Right lobe of liver (tissue), 6 donors: Measurements from ENCODE around the gene HIP1. TPM values are rescaled to one million over a fixed set of nuclear protein-coding genes. Genes with fewer than 3 reads are reported as not detected.

Experiments
- ATAC-seq, 4 donors: fragments of 200-7000 bp; cut with Tn5 transposase; one replicate each; pipeline ENCODE4 v1.9.1; 2020; ENCODE audit warnings: mild to moderate bottlenecking in 4 of 4, moderate library complexity in 4 of 4
- DNase-seq, 3 donors: peaks; one replicate each; pipeline ENCODE4 v3.0.0-alpha.2; 2020
- H3K27ac ChIP-seq, 3 donors: fragments of 200-600 bp; one replicate each; pipeline ENCODE4 v1.8.0; 2022
- H3K27me3 ChIP-seq, 2 donors: fragments of 200-600 bp; one replicate each; pipeline ENCODE4 v1.8.0; 2022
- H3K36me3 ChIP-seq, 4 donors: fragments of 200-600 bp; sonication (generic) in 1 of 4; one replicate each; pipeline versions ENCODE4 v1.5.1 to v1.8.0; 2017 to 2022; ENCODE audit warnings: control low read depth in 1 of 4
- H3K4me1 ChIP-seq, 4 donors: fragments of 200-600 bp; sonication (generic) in 1 of 4; one replicate each; pipeline versions ENCODE4 v1.5.1 to v1.8.0; 2017 to 2022; ENCODE audit warnings: control low read depth in 1 of 4
- H3K4me3 ChIP-seq, 3 donors: fragments of 200-600 bp; one replicate each; pipeline ENCODE4 v1.8.0; 2022
- H3K9me3 ChIP-seq, 4 donors: fragments of 200-600 bp; sonication (generic) in 1 of 4; one replicate each; pipeline versions ENCODE4 v1.5.1 to v1.8.0; 2017 to 2022; ENCODE audit warnings: control low read depth in 1 of 4
- POLR2A ChIP-seq: fragments of 450-650 bp; IDR thresholded peaks from one replicate; pipeline ENCODE4 v1.6.1; 2017; ENCODE audit warnings: antibody characterized with exemption, mild to moderate bottlenecking
- WGBS: methylation state at CpG from one replicate; pipeline ENCODE4 v1.1.6; 2018; ENCODE audit warnings: low coverage, low lambda C conversion rate; ENCODE audit not compliant: insufficient coverage; ENCODE audit errors: missing lambda C conversion rate; 5-methylcytosine and 5-hydroxymethylcytosine counted together
- intact Hi-C, 2 donors: fragments of 100-400 bp; cut with DNase I; formaldehyde crosslinking; loops; one replicate each; pipeline versions ENCODE4 v1.11.2 to v1.14.1; 2022
- total RNA-seq, 6 experiments: library from RNA; depleted of rRNA in 2 of 6; stranded (reverse); fragments of >200 nt in 2 of 6; fragmentation: NEBNext Ultra II Directional in 3 of 6; extraction: Animal tissue kit (Norgen Biotek cat#: 25700) in 3 of 6; gene quantifications; one replicate each; pipeline versions ENCODE4 v1.1.0 to v1.2.4, GENCODE V29; 2016 to 2023
- TF ChIP-seq, protein P1 (sequence below), 4 donors: fragments of 200-600 bp in 3 of 4; fragments of 450-650 bp in 1 of 4; IDR thresholded peaks; one replicate each; pipeline versions ENCODE4 v1.5.1 to v1.8.0; 2016 to 2022; ENCODE audit warnings: antibody characterized with exemption in 4 of 4, mild to moderate bottlenecking in 2 of 4
- donor health status: DM: no; HTN: yes; CAD: no.
- donor health status: DM: no; HTN: no; CAD: no.
- donor health status: DM: no; HTN: no; CAD: no.
- donor health status: DM: no; HTN: yes; CAD: no.
- donor health status: DM: no; HTN: yes; CAD: no.

The HIP1 gene
- total RNA-seq, 6 experiments from 2014 or later: 17.6 to 23.0 (median 18.8) TPM

DNA sequence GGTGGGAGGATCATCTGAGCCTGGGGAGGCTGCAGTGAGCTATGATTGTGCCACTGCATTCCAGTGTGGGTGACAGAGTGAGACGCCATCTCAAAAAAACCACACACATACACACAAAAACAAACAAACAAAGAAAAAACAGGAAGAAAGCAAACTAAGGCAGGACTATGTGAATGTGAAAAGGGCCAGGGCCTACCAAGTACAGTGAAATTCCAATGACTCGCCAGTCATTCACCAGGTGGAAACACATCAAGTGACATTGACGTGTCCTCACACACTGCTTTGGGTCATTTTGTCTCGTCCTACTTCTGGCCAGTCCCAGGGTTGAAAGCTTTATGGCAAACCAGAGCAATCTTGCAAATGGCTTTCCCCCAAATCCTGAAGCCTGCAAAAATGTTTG is 79.9 kb downstream of the HIP1 start:
- H3K9me3 ChIP-seq: no peaks in the 10 kb centered on the region
- H3K4me3 ChIP-seq: no peak overlapping the region
- WGBS: 73% methylated on average over 3 of the region's 4 CpGs
- no peak for DNase-seq
- intact Hi-C loops: no loop called here
- H3K27me3 ChIP-seq: no peaks in the 10 kb centered on the region
- H3K36me3 ChIP-seq: no peaks in the 10 kb centered on the region
- no peak overlapping the region for H3K27ac ChIP-seq
- H3K4me1 ChIP-seq: no peaks in the 10 kb centered on the region
- TF ChIP-seq, protein P1, sequence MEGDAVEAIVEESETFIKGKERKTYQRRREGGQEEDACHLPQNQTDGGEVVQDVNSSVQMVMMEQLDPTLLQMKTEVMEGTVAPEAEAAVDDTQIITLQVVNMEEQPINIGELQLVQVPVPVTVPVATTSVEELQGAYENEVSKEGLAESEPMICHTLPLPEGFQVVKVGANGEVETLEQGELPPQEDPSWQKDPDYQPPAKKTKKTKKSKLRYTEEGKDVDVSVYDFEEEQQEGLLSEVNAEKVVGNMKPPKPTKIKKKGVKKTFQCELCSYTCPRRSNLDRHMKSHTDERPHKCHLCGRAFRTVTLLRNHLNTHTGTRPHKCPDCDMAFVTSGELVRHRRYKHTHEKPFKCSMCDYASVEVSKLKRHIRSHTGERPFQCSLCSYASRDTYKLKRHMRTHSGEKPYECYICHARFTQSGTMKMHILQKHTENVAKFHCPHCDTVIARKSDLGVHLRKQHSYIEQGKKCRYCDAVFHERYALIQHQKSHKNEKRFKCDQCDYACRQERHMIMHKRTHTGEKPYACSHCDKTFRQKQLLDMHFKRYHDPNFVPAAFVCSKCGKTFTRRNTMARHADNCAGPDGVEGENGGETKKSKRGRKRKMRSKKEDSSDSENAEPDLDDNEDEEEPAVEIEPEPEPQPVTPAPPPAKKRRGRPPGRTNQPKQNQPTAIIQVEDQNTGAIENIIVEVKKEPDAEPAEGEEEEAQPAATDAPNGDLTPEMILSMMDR (IDR thresholded peaks at IDR 0.05): no peak
- TF ChIP-seq POLR2A: no peak
- ATAC-seq: no peak

DNA sequence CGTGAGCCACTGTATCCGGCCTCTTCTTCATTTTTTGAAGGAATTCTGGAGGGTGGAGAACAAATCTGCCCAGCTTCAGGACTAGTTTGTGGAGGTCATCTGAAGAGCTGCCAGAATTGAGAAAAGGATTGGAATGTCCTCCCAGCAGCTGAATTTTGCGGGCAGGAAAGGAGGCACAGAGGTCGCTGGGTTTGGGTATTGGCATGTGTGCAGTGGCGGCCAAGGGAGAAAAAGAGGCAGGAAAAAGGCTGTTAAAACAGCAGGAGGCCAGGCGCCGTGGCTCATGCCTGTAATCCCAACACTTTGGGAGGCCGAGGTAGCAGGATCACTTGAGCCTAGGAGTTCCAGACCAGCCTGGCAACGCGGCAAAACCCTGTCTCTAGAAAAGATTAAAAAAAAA is 80.4 kb downstream of the HIP1 start:
- 82% methylated on average over 8 of the region's 10 CpGs for WGBS
- H3K27ac ChIP-seq: no peak overlapping the region
- no peak overlapping the region for H3K4me3 ChIP-seq
- no peaks in the 10 kb centered on the region for H3K36me3 ChIP-seq
- DNase-seq (no peak), ATAC-seq (no peak)
- H3K27me3 ChIP-seq: no peaks in the 10 kb centered on the region
- H3K9me3 ChIP-seq: no peaks in the 10 kb centered on the region
- TF ChIP-seq, protein P1 (IDR thresholded peaks at IDR 0.05): no peak
- TF ChIP-seq POLR2A: no peak
- intact Hi-C loops: no loop called here
- H3K4me1 ChIP-seq: no peaks in the 10 kb centered on the region

DNA sequence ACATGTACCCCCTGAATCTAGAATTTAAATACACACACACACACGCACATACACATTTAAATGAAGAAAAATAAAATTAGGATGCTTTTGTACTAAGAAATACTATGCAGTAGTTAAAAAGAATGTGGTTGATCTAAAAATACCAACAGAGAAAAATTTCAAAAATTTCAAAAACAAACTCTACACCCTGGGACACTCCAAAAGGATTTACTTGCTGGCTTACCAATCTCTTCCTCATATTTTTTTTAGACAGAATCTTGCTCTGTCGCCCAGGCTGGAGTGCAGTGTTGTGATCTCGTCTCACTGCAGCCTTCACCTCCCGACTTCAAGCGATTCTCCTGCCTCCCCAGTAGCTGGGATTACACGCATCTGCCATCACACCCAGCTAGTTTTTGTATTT is 80.9 kb downstream of the HIP1 start:
- intact Hi-C loops: no loop called here
- H3K27ac ChIP-seq: no peak overlapping the region
- ATAC-seq (no peak), DNase-seq (no peak)
- no peaks in the 10 kb centered on the region for H3K9me3 ChIP-seq
- TF ChIP-seq, protein P1 (IDR thresholded peaks at IDR 0.05): no peak
- TF ChIP-seq POLR2A: no peak
- H3K4me1 ChIP-seq: no peaks in the 10 kb centered on the region
- no peaks in the 10 kb centered on the region for H3K27me3 ChIP-seq
- H3K36me3 ChIP-seq: no peaks in the 10 kb centered on the region
- 87% methylated on average over 6 of the region's 6 CpGs for WGBS
- no peak overlapping the region for H3K4me3 ChIP-seq

DNA sequence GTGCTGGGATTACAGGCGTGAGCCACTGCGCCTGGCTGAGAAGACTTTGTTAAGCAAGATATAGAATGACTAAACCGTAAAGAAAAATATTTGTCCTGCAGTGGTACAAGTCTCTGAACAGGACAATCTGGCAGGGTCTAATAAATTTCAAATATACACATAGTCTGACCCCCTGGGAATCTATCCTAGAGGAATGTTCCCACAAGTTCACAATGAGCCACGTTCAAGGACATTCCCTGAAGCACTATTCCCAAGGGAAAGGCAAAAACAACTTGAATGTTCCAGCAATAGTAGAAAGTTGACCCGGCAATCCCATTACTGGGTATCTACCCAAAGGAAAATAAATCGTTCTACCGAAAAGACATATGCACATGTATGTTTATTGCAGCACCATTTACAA is 82.0 kb downstream of the HIP1 start:
- TF ChIP-seq, protein P1 (IDR thresholded peaks at IDR 0.05): no peak
- TF ChIP-seq POLR2A: no peak
- no peaks in the 10 kb centered on the region for H3K27me3 ChIP-seq
- ATAC-seq: no peak

DNA sequence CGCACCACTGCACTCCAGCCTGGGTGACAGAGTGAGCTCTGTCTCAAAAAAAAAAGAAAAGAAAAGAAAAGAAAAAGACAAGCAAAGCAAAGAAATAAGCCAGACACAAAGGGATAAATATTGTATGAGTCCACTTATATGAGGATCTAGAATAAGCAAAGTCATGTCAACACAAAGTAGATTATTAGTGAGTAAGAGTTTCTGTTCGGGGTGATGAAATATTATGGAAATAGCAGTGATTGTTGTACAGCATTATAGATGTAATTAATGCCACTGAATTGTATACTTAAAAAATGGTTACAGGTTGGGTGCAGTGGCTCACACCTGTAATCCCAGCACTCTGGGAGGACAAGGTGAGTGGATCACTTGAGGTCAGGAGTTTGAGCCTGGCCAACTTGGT is 83.2 kb downstream of the HIP1 start:
- Histone ChIP-seq H3K27me3 (no peaks in the 10 kb centered on the region), H3K27ac (no peak overlapping the region), H3K4me1 (peaks cover 0 to 5% (median 0%) of the 10 kb centered on the region in 4 donors), H3K4me3 (no peak overlapping the region), H3K9me3 (no peaks in the 10 kb centered on the region), H3K36me3 (no peaks in the 10 kb centered on the region)
- WGBS: 92% methylated on average over 2 of the region's 2 CpGs
- no peak for TF ChIP-seq POLR2A
- TF ChIP-seq, protein P1 (IDR thresholded peaks at IDR 0.05): no peak
- intact Hi-C loops: no loop called here
- ATAC-seq (no peak), DNase-seq (no peak)

More for the DNA sequence above, 82.0 kb downstream of the HIP1 start:
- Histone ChIP-seq H3K27ac (no peak overlapping the region), H3K36me3 (no peaks in the 10 kb centered on the region), H3K9me3 (no peaks in the 10 kb centered on the region), H3K4me1 (no peaks in the 10 kb centered on the region), H3K4me3 (no peak overlapping the region)
- 93% methylated on average over 6 of the region's 7 CpGs for WGBS
- DNase-seq: no peak
- intact Hi-C loops: no loop called here
